Stimulated activated CD4-positive, alpha-beta T cell treated with anti-CD3 and anti-CD28 coated beads, TNF-alpha, amount 100 ng/mL, for 1 hour (primary cell): ENCODE measurements around the gene RNU1-1.
"Not testable (repeated sequence)": the region's sequence is repeated elsewhere in the genome, so short reads cannot be mapped to it uniquely, and the experiment has no call there.

ENCODE experiments used
- DNase-seq, 3 donors: peaks; one replicate each; pipeline ENCODE4 v3.0.0-alpha.2; 2020; ENCODE audit warnings: low read depth in 3 of 3, low spot score in 1 of 3

RNU1-1 gene

GRCh38 chr1:16525769-16526168 is 11.7 kb upstream of the RNU1-1 start:
- not testable (repeated sequence) for DNase-seq

- DNase-seq, result not testable (repeated sequence)
Observed at GRCh38 chr1:16521679-16522078, 7.6 kb upstream of the RNU1-1 start.

GRCh38 chr1:16521288-16521583 is 7.2 kb upstream of the RNU1-1 start:
- DNase-seq, result no peak

- DNase-seq, result not testable (repeated sequence)
Observed at GRCh38 chr1:16520435-16521287, 6.6 kb upstream of the RNU1-1 start.

- DNase-seq, result not testable (repeated sequence)
Observed at GRCh38 chr1:16519255-16519951, 5.3 kb upstream of the RNU1-1 start.

- DNase-seq, result not testable (repeated sequence)
Observed at GRCh38 chr1:16518913-16519254, 4.8 kb upstream of the RNU1-1 start.

- not testable (repeated sequence) for DNase-seq
Observed at GRCh38 chr1:16516694-16517410, 2.8 kb upstream of the RNU1-1 start.

GRCh38 chr1:16513412-16514106 is 526 bp downstream of the RNU1-1 start:
- DNase-seq, result peak in 1 of 3 donors; percentile 42

GRCh38 chr1:16512624-16513411 is 1.3 kb downstream of the RNU1-1 start:
- not testable (repeated sequence) for DNase-seq

- not testable (repeated sequence) for DNase-seq
Observed at GRCh38 chr1:16511926-16512325, 2.2 kb downstream of the RNU1-1 start.

GRCh38 chr1:16508861-16509445 is 5.1 kb downstream of the RNU1-1 start:
- peak in 1 of 3 donors; percentile 12 for DNase-seq

- not testable (repeated sequence) for DNase-seq
Observed at GRCh38 chr1:16506364-16507136, 7.5 kb downstream of the RNU1-1 start.

GRCh38 chr1:16505870-16506269 is 8.2 kb downstream of the RNU1-1 start:
- not testable (repeated sequence) for DNase-seq

- no peak for DNase-seq
Observed at GRCh38 chr1:16503494-16503893, 10.6 kb downstream of the RNU1-1 start.

GRCh38 chr1:16501446-16501845 is 12.6 kb downstream of the RNU1-1 start:
- not testable (repeated sequence) for DNase-seq

- not testable (repeated sequence) for DNase-seq
Observed at GRCh38 chr1:16500975-16501374, 13.1 kb downstream of the RNU1-1 start.

GRCh38 chr1:16500466-16500865 is 13.6 kb downstream of the RNU1-1 start:
- DNase-seq, result not testable (repeated sequence)

- DNase-seq, result peak; percentile 60 to 77 (median 70)
Observed at GRCh38 chr1:16498573-16499413, 15.3 kb downstream of the RNU1-1 start.
